Type B pancreatic cell (in vitro differentiated cells): ENCODE data around the gene STMP1. TPM values are rescaled to one million over a fixed set of nuclear protein-coding genes. Genes with fewer than 3 reads are reported as not detected.
A peak's percentile ranks its signal among the peaks of the same experiment; 100 is the strongest.
"Not testable (repeated sequence)": the region's sequence is repeated elsewhere in the genome, so short reads cannot be mapped to it uniquely, and the experiment has no call there.

Experiments used
- DNase-seq: peaks from one replicate; pipeline ENCODE4 v3.0.0; 2021; ENCODE audit warnings: mixed read lengths; ENCODE audit not compliant: unreplicated experiment; ENCODE audit errors: extremely low spot score
- H3K27ac Mint-ChIP-seq: 2 replicates; pipeline ENCODE4 v1.8.0; 2021; ENCODE audit warnings: mild to moderate bottlenecking, mixed read lengths
- H3K27me3 Mint-ChIP-seq: 2 replicates; pipeline ENCODE4 v1.8.0; 2021; ENCODE audit warnings: mixed read lengths
- H3K36me3 Mint-ChIP-seq: 2 replicates; pipeline ENCODE4 v1.8.0; 2021; ENCODE audit warnings: mixed read lengths
- H3K4me1 Mint-ChIP-seq: one replicate; pipeline ENCODE4 v1.8.0; 2021; ENCODE audit warnings: mixed read lengths; ENCODE audit not compliant: unreplicated experiment
- H3K4me3 Mint-ChIP-seq: 2 replicates; pipeline ENCODE4 v1.8.0; 2021; ENCODE audit warnings: mild to moderate bottlenecking, mixed read lengths
- H3K9me3 Mint-ChIP-seq: 2 replicates; pipeline ENCODE4 v1.8.0; 2021; ENCODE audit warnings: mixed read lengths
- total RNA-seq: library from RNA; stranded (reverse); gene quantifications from 2 replicates; pipeline ENCODE4 v1.2.1, GENCODE V29; 2021; ENCODE audit warnings: low replicate concordance
- TF ChIP-seq, protein P1 (sequence below): fragments of 200-600 bp; sonication (generic); conservative IDR thresholded peaks from 2 replicates; pipeline ENCODE4 v1.5.0; 2021; ENCODE audit warnings: antibody characterized with exemption, mild to moderate bottlenecking

Gene STMP1
- total RNA-seq, 1 donor from 2014 or later: 58.2 TPM

- no peaks in the 10 kb centered on the region for H3K4me1 Mint-ChIP-seq
- H3K36me3 Mint-ChIP-seq: peaks cover 10% of the 10 kb centered on the region
- no peak overlapping the region for H3K4me3 Mint-ChIP-seq
- H3K9me3 Mint-ChIP-seq: no peaks in the 10 kb centered on the region
- DNase-seq: no peak
- TF ChIP-seq, protein P1, sequence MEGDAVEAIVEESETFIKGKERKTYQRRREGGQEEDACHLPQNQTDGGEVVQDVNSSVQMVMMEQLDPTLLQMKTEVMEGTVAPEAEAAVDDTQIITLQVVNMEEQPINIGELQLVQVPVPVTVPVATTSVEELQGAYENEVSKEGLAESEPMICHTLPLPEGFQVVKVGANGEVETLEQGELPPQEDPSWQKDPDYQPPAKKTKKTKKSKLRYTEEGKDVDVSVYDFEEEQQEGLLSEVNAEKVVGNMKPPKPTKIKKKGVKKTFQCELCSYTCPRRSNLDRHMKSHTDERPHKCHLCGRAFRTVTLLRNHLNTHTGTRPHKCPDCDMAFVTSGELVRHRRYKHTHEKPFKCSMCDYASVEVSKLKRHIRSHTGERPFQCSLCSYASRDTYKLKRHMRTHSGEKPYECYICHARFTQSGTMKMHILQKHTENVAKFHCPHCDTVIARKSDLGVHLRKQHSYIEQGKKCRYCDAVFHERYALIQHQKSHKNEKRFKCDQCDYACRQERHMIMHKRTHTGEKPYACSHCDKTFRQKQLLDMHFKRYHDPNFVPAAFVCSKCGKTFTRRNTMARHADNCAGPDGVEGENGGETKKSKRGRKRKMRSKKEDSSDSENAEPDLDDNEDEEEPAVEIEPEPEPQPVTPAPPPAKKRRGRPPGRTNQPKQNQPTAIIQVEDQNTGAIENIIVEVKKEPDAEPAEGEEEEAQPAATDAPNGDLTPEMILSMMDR: peak; percentile 98
- H3K27ac Mint-ChIP-seq: no peak overlapping the region
- H3K27me3 Mint-ChIP-seq: no peaks in the 10 kb centered on the region
Measured at GRCh38 chr7:135620980-135621850, 41.1 kb upstream of the STMP1 start.

DNA sequence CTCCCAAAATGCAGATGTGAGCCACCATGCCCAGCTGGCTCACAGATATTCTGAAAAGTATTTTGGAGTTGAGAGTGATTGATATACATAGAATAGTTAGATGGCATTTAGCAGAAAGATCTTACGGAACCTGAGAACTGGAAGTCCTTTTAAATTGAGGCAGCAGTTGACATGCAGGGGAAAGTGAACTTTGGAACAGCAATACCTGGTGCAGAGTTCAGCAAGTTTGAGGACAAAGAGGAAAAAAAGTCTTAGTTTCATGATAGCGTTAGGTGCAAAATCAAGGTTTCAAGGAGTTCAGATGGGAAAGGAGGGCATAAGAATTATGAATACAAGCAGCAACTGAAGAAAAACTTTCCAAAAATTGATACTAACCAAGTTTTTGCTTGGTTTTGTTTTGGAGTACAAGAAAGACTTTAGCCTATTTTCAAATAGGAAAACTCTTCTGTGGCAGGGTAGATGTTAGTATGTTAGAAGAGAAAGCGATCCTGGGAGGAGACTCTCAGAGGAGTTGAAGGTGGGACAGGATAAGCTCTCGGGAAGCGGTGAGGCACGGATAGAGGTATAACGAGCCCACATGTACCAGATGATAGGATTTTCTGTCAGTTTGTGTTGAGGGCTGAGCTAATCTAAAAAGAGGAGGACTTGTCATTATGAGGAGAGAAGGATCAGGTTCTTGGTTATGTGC, 28.0 kb upstream of the STMP1 start:
- H3K4me1 Mint-ChIP-seq: no peaks in the 10 kb centered on the region
- peaks cover 41% of the 10 kb centered on the region for H3K36me3 Mint-ChIP-seq
- no peaks in the 10 kb centered on the region for H3K27me3 Mint-ChIP-seq
- no peak for DNase-seq
- H3K27ac Mint-ChIP-seq: no peak overlapping the region
- no peak overlapping the region for H3K4me3 Mint-ChIP-seq
- no peaks in the 10 kb centered on the region for H3K9me3 Mint-ChIP-seq
- TF ChIP-seq, protein P1: no peak

- peaks cover 35% of the 10 kb centered on the region for H3K36me3 Mint-ChIP-seq
- not testable (repeated sequence) for H3K27ac Mint-ChIP-seq, H3K4me3 Mint-ChIP-seq, H3K4me1 Mint-ChIP-seq, DNase-seq, H3K27me3 Mint-ChIP-seq, H3K9me3 Mint-ChIP-seq
Measured at GRCh38 chr7:135639690-135640089, 22.6 kb upstream of the STMP1 start.

- TF ChIP-seq, protein P1: no peak
- no peaks in the 10 kb centered on the region for H3K4me1 Mint-ChIP-seq
- no peak overlapping the region for H3K4me3 Mint-ChIP-seq
- DNase-seq: no peak
- no peaks in the 10 kb centered on the region for H3K9me3 Mint-ChIP-seq
- peak overlapping the region; percentile 17 for H3K27ac Mint-ChIP-seq
- H3K27me3 Mint-ChIP-seq: no peaks in the 10 kb centered on the region
- peaks cover 24% of the 10 kb centered on the region for H3K36me3 Mint-ChIP-seq
Measured at GRCh38 chr7:135644154-135644553, 18.2 kb upstream of the STMP1 start.

GRCh38 chr7:135644729-135645128, 17.6 kb upstream of the STMP1 start:
- Mint-ChIP-seq H3K36me3 (peaks cover 24% of the 10 kb centered on the region), H3K4me3 (no peak overlapping the region), H3K27ac (peak overlapping the region; percentile 17), H3K9me3 (no peaks in the 10 kb centered on the region), H3K27me3 (no peaks in the 10 kb centered on the region), H3K4me1 (no peaks in the 10 kb centered on the region)
- TF ChIP-seq, protein P1: no peak
- DNase-seq: no peak

DNA sequence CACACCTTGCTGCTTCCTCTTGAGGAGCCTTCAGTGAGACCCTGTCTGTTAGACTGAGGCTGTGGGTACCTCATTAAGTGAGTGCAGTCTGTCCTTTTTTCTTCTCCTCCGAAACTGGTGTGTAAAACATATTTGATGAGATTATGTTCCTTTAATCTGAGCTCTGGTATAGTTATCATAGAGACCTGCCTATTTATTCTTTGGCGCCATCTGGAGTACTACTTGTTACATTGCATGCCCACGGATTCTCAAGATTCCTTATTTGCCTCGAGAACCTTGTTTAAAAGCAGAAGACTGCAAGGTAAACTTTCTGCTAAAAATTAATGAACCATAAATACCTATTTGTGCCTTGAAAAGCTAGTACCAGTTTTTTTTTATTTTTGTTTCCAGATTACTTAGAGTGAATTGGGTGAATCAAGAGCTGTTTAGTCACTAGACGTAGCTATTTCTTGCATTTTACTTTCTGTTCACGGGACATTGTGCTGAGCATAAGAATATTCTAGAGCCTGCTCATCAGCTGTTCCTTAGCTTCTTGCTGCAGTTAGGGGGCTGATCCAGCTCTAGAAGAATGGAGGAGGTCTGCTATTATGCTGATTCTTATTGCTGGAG, 16.9 kb upstream of the STMP1 start:
- TF ChIP-seq, protein P1: peak; percentile 83
- no peak for DNase-seq
- Mint-ChIP-seq H3K27ac (no peak overlapping the region), H3K9me3 (no peaks in the 10 kb centered on the region), H3K36me3 (peaks cover 21% of the 10 kb centered on the region), H3K4me3 (no peak overlapping the region), H3K27me3 (no peaks in the 10 kb centered on the region), H3K4me1 (no peaks in the 10 kb centered on the region)
